Peyer's patch (tissue), 4 donors: ENCODE results near the gene METAP1.

Experiments used
- POLR2A ChIP-seq, 2 donors: fragments of 450-650 bp; IDR thresholded peaks; one replicate each; pipeline ENCODE4 v1.5.1; 2017; ENCODE audit warnings: antibody characterized with exemption in 2 of 2, mild to moderate bottlenecking in 2 of 2, moderate library complexity in 2 of 2
- TF ChIP-seq, protein P1 (sequence below), 6 experiments: fragments of 450-650 bp in 4 of 6; fragments of 200-600 bp in 2 of 6; sonication (generic) in 1 of 6; IDR thresholded peaks; one replicate each; pipeline ENCODE4 v1.5.1; 2017 to 2019; ENCODE audit warnings: antibody characterized with exemption in 6 of 6, mild to moderate bottlenecking in 3 of 6, moderate library complexity in 1 of 6

DNA sequence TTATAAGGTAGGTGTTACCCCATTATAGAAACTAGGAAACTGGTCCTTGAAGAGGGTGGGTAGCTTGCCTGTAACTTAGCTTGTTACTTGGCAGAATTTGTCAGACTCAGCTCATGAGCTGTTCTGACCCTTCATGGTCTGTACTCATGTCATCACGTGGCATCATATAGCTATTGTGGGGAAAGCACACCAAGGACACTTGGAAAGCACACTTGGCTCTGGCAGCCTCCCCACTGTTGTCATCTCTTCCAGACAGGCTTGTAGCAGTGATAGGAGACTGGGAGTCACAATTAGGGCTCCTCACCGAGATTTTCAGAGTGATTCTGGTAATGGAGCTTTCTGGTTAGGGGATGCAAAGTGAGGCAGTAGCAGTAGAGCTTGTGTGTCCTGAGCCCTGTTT lies 62.7 kb downstream of the METAP1 start:
- TF ChIP-seq, protein P1, sequence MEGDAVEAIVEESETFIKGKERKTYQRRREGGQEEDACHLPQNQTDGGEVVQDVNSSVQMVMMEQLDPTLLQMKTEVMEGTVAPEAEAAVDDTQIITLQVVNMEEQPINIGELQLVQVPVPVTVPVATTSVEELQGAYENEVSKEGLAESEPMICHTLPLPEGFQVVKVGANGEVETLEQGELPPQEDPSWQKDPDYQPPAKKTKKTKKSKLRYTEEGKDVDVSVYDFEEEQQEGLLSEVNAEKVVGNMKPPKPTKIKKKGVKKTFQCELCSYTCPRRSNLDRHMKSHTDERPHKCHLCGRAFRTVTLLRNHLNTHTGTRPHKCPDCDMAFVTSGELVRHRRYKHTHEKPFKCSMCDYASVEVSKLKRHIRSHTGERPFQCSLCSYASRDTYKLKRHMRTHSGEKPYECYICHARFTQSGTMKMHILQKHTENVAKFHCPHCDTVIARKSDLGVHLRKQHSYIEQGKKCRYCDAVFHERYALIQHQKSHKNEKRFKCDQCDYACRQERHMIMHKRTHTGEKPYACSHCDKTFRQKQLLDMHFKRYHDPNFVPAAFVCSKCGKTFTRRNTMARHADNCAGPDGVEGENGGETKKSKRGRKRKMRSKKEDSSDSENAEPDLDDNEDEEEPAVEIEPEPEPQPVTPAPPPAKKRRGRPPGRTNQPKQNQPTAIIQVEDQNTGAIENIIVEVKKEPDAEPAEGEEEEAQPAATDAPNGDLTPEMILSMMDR (IDR thresholded peaks at IDR 0.05), result no peak
- no peak for TF ChIP-seq POLR2A (IDR thresholded peaks at IDR 0.05)
